H9 (cell line): ENCODE measurements around the gene SLC7A4. TPM values are rescaled to one million over a fixed set of nuclear protein-coding genes. Genes with fewer than 3 reads are reported as not detected.

ENCODE experiments used
- DNase-seq: peaks from one replicate; pipeline ENCODE4 v3.0.0-alpha.2; 2017
- H2AFZ ChIP-seq: one replicate; pipeline ENCODE4 v1.6.1; 2013; ENCODE audit warnings: mild to moderate bottlenecking, low read length, control low read depth, moderate library complexity
- H2AK5ac ChIP-seq: 2 replicates; pipeline ENCODE4 v1.6.1; 2013; ENCODE audit warnings: low read length, control low read depth, mixed read lengths; ENCODE audit not compliant: insufficient read length
- H2BK120ac ChIP-seq: one replicate; pipeline ENCODE4 v1.6.1; 2013; ENCODE audit warnings: low read depth, mild to moderate bottlenecking, low read length, control low read depth, inconsistent platforms; ENCODE audit not compliant: poor library complexity, severe bottlenecking
- H2BK12ac ChIP-seq: 2 replicates; pipeline ENCODE4 v1.6.1; 2013; ENCODE audit warnings: low read length, control low read depth, mixed read lengths, low read depth; ENCODE audit not compliant: insufficient read length
- H2BK15ac ChIP-seq: 2 replicates; pipeline ENCODE4 v1.6.1; 2013; ENCODE audit warnings: low read depth, low read length, control low read depth
- H2BK20ac ChIP-seq: one replicate; pipeline ENCODE4 v1.6.1; 2013; ENCODE audit warnings: low read depth, mild to moderate bottlenecking, low read length, control low read depth, inconsistent platforms; ENCODE audit not compliant: poor library complexity, severe bottlenecking
- H2BK5ac ChIP-seq: 2 replicates; pipeline ENCODE4 v1.6.1; 2013; ENCODE audit warnings: low read length, control low read depth, mixed read lengths; ENCODE audit not compliant: insufficient read length
- H3K14ac ChIP-seq: 2 replicates; pipeline ENCODE4 v1.6.1; 2013; ENCODE audit warnings: low read length, control low read depth; ENCODE audit not compliant: insufficient read depth
- H3K18ac ChIP-seq: 2 replicates; pipeline ENCODE4 v1.6.1; 2013; ENCODE audit warnings: low read depth, mild to moderate bottlenecking, mixed read lengths, low read length, control low read depth; ENCODE audit not compliant: insufficient read length
- H3K23ac ChIP-seq: 2 replicates; pipeline ENCODE4 v1.6.1; 2013; ENCODE audit warnings: low read length, control low read depth, mixed read lengths, low read depth; ENCODE audit not compliant: insufficient read length
- H3K23me2 ChIP-seq: 2 replicates; pipeline ENCODE4 v1.6.1; 2013; ENCODE audit warnings: low read depth, mild to moderate bottlenecking, mixed read lengths, low read length, control low read depth; ENCODE audit not compliant: insufficient read length, poor library complexity, severe bottlenecking
- H3K27ac ChIP-seq: 2 replicates; pipeline ENCODE4 v1.5.1; 2013; ENCODE audit warnings: low read length, control low read depth, mixed read lengths, low read depth; ENCODE audit not compliant: insufficient read length
- H3K27me3 ChIP-seq: 2 replicates; pipeline ENCODE4 v1.6.1; 2013; ENCODE audit warnings: low read length, control low read depth, inconsistent platforms; ENCODE audit not compliant: insufficient read depth
- H3K4ac ChIP-seq: 2 replicates; pipeline ENCODE4 v1.6.1; 2013; ENCODE audit warnings: low read depth, mild to moderate bottlenecking, control low read depth, inconsistent platforms, low read length, moderate library complexity
- H3K4me1 ChIP-seq: 2 replicates; pipeline ENCODE4 v1.6.1; 2013; ENCODE audit warnings: low read length, control low read depth, inconsistent platforms; ENCODE audit not compliant: insufficient read depth
- H3K4me2 ChIP-seq: 2 replicates; pipeline ENCODE4 v1.6.1; 2013; ENCODE audit warnings: low read length, control low read depth, mixed read lengths; ENCODE audit not compliant: insufficient read length, insufficient read depth
- H3K56ac ChIP-seq: 2 replicates; pipeline ENCODE4 v1.6.1; 2013; ENCODE audit warnings: low read depth, mild to moderate bottlenecking, mixed read lengths, low read length, control low read depth; ENCODE audit not compliant: insufficient read length
- H3K79me1 ChIP-seq: 2 replicates; pipeline ENCODE4 v1.6.1; 2013; ENCODE audit warnings: low read depth, mild to moderate bottlenecking, moderate library complexity, low read length, control low read depth, inconsistent platforms; ENCODE audit not compliant: insufficient read depth, poor library complexity, severe bottlenecking
- H3K79me2 ChIP-seq: 2 replicates; pipeline ENCODE4 v1.6.1; 2013; ENCODE audit warnings: low read length, control low read depth, inconsistent platforms; ENCODE audit not compliant: insufficient read depth
- H3K9ac ChIP-seq: 2 replicates; pipeline ENCODE4 v1.6.1; 2013; ENCODE audit warnings: low read length, control low read depth, mixed read lengths; ENCODE audit not compliant: insufficient read length; ENCODE audit errors: extremely low read depth
- H3K9me3 ChIP-seq: one replicate; pipeline ENCODE4 v1.6.1; 2013; ENCODE audit warnings: low read depth, low read length, inconsistent platforms; ENCODE audit not compliant: control insufficient read depth
- H3T11ph ChIP-seq: one replicate; pipeline ENCODE4 v1.6.1; 2013; ENCODE audit warnings: mild to moderate bottlenecking, low read length, control low read depth, inconsistent platforms
- H4K20me1 ChIP-seq: one replicate; pipeline ENCODE4 v1.6.1; 2013; ENCODE audit not compliant: control insufficient read depth, insufficient read length, insufficient read depth
- H4K5ac ChIP-seq: 2 replicates; pipeline ENCODE4 v1.6.1; 2013; ENCODE audit warnings: low read depth, mild to moderate bottlenecking, mixed read lengths, low read length, control low read depth; ENCODE audit not compliant: insufficient read length
- H4K8ac ChIP-seq: replicated peaks from 2 replicates; pipeline ENCODE4 v1.6.1; 2013; ENCODE audit warnings: low read length, control low read depth, mixed read lengths, low read depth; ENCODE audit not compliant: insufficient read length
- H4K91ac ChIP-seq: 2 replicates; pipeline ENCODE4 v1.6.1; 2013; ENCODE audit warnings: low read depth, mild to moderate bottlenecking, moderate library complexity, mixed read lengths, low read length, control low read depth; ENCODE audit not compliant: insufficient read length
- H3K27ac Mint-ChIP-seq, 3 experiments: 2 replicates in 2 of 3; 3 replicates in 1 of 3; pipeline ENCODE4 v1.8.0; 2020 to 2021; ENCODE audit warnings: mixed read lengths in 3 of 3, mild to moderate bottlenecking in 1 of 3, moderate library complexity in 1 of 3
- H3K27me3 Mint-ChIP-seq: 2 replicates; pipeline ENCODE4 v1.8.0; 2021; ENCODE audit warnings: low read depth, mild to moderate bottlenecking, moderate library complexity, mixed read lengths
- H3K36me3 Mint-ChIP-seq, 3 experiments: 2 replicates in 2 of 3; 3 replicates in 1 of 3; pipeline ENCODE4 v1.8.0; 2020 to 2021; ENCODE audit warnings: low read depth in 3 of 3, mixed read lengths in 3 of 3; ENCODE audit not compliant: insufficient read depth in 1 of 3
- H3K4me1 Mint-ChIP-seq, 2 experiments: 2 replicates each; pipeline ENCODE4 v1.8.0; 2020; ENCODE audit warnings: mixed read lengths in 2 of 2
- H3K4me3 Mint-ChIP-seq, 2 experiments: 2 replicates in 1 of 2; 3 replicates in 1 of 2; pipeline ENCODE4 v1.8.0; 2020 to 2021; ENCODE audit warnings: mild to moderate bottlenecking in 2 of 2, mixed read lengths in 2 of 2, moderate library complexity in 1 of 2
- H3K9me3 Mint-ChIP-seq, 2 experiments: 2 replicates in 1 of 2; 3 replicates in 1 of 2; pipeline ENCODE4 v1.8.0; 2020; ENCODE audit warnings: mild to moderate bottlenecking in 2 of 2, mixed read lengths in 2 of 2, moderate library complexity in 1 of 2
- CTCF ChIP-seq: fragments of 200-600 bp; sonication (generic); conservative IDR thresholded peaks from 3 replicates; pipeline ENCODE4 v1.8.0; 2021; ENCODE audit warnings: antibody characterized with exemption, mild to moderate bottlenecking
- WGBS: extraction: QIAGEN DNeasy Blood & Tissue Kit; methylation state at CpG from one replicate; pipeline ENCODE4 v1.1.7; 2013; ENCODE audit warnings: missing lambda C conversion rate, low lambda C conversion rate, mixed read lengths; ENCODE audit not compliant: insufficient read length; ENCODE audit errors: extremely low coverage; 5-methylcytosine and 5-hydroxymethylcytosine counted together
- total RNA-seq: library from RNA; stranded (reverse); gene quantifications from 2 replicates; pipeline ENCODE4 v1.2.1, GENCODE V29; 2021

SLC7A4 gene
- total RNA-seq, 1 experiment from 2014 or later: 0.09 TPM

- H3K36me3 Mint-ChIP-seq: no peaks in the 10 kb centered on the region
- Histone ChIP-seq H3K4ac (no peak overlapping the region), H3K27ac (no peak overlapping the region), H2AFZ (no peak overlapping the region), H3K14ac (no peak overlapping the region), H3K9me3 (no peaks in the 10 kb centered on the region), H2BK15ac (no peak overlapping the region), H2BK12ac (no peak overlapping the region), H3K9ac (no peak overlapping the region), H4K91ac (no peak overlapping the region), H2BK20ac (no peak overlapping the region), H3K27me3 (no peaks in the 10 kb centered on the region), H4K20me1 (no peaks in the 10 kb centered on the region), H3K79me1 (no peaks in the 10 kb centered on the region), H3K79me2 (no peaks in the 10 kb centered on the region), H3K23ac (no peak overlapping the region), H2AK5ac (no peak overlapping the region), H3K56ac (no peak overlapping the region), H2BK120ac (no peak overlapping the region), H4K5ac (no peak overlapping the region), H3K23me2 (peaks cover 7% of the 10 kb centered on the region), H3K18ac (no peak overlapping the region), H2BK5ac (no peak overlapping the region), H3T11ph (no peak overlapping the region), H3K4me2 (no peak overlapping the region), H3K4me1 (no peaks in the 10 kb centered on the region; the same call in 1 of the 2 replicates), H4K8ac (no peak overlapping the region)
- H3K4me1 Mint-ChIP-seq: peaks cover 10 to 20% of the 10 kb centered on the region in 2 experiments
- H3K9me3 Mint-ChIP-seq: peaks cover 6 to 8% of the 10 kb centered on the region in 2 experiments; a peak in 4 of 5 replicates
- no peak for DNase-seq
- no peak overlapping the region for H3K4me3 Mint-ChIP-seq
- H3K27me3 Mint-ChIP-seq: peaks cover 39% of the 10 kb centered on the region
- WGBS: no CpG with 5 or more reads among the region's 4 CpGs
- no peak overlapping the region for H3K27ac Mint-ChIP-seq
- TF ChIP-seq CTCF: no peak
Measured at GRCh38 chr22:21018314-21018713, 14.0 kb downstream of the SLC7A4 start.
